Measurements from ENCODE around the gene AOX1. TPM values are rescaled to one million over a fixed set of nuclear protein-coding genes. Genes with fewer than 3 reads are reported as not detected.

AOX1 gene
- total and polyA plus RNA-seq, 10 of the 15 experiments (the other 5 are each of a cell fraction or from before 2014, with no cell fraction given) = 0.03 to 0.56 (median 0.19) TPM; not detected in 6

DNA sequence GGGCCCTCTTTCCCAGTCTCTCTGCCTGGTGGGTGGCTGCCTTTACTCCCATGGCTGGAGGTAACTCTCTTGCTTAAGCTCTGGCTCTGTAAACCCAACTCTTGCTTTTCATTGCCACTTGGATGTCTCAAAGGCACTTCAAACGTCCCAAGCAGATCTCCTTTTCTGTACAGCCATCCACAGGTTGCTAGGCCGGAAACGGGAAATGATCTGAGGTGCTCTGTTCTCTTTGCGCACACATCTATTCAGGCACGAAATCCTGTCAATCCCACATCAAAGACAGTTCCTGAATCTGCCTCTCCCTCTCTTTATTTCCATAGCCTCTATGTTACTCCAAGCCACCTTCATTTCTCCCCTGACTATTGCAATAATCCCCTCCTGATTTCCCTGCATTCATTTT is 87.4 kb downstream of the AOX1 start:
- CTCF ChIA-PET = no interaction called here

More for the DNA sequence above, 87.4 kb downstream of the AOX1 start:
- intact Hi-C loops (cut with micrococcal nuclease; ENCODE audit: unreplicated experiment) = no loop called here
- TF ChIP-seq HCFC1 (IDR thresholded peaks at IDR 0.05; ENCODE audit: low read length) (no peak), WRNIP1 (IDR thresholded peaks at IDR 0.05; ENCODE audit: borderline replicate concordance, low read depth, low read length) (no peak), SIN3A (IDR thresholded peaks at IDR 0.05; ENCODE audit: low read depth, low read length) (no peak), DPF2 (IDR thresholded peaks at IDR 0.05) (no peak), SUPT20H (IDR thresholded peaks at IDR 0.05; ENCODE audit: borderline replicate concordance, control insufficient read depth, low read depth, low read length) (no peak), TCF3 (IDR thresholded peaks at IDR 0.05; ENCODE audit: borderline replicate concordance, insufficient read depth, low read depth, low read length) (no peak), RELB (IDR thresholded peaks at IDR 0.05; ENCODE audit: low read depth) (no peak), CHD2 (IDR thresholded peaks at IDR 0.05; ENCODE audit: borderline replicate concordance, low read depth, low read length) (no peak), CHD4 (IDR thresholded peaks at IDR 0.05) (no peak), EED (IDR thresholded peaks at IDR 0.05; ENCODE audit: low read depth) (no peak), EZH2 (IDR thresholded peaks at IDR 0.05; ENCODE audit: borderline replicate concordance, control insufficient read depth, low read depth, low read length) (no peak), CBFB (IDR thresholded peaks at IDR 0.05; ENCODE audit: low read depth) (no peak), JUNB (IDR thresholded peaks at IDR 0.05) (no peak), ZNF207 (IDR thresholded peaks at IDR 0.05; ENCODE audit: borderline replicate concordance) (no peak), GATAD2B (conservative IDR thresholded peaks at IDR 0.05; ENCODE audit: low read depth) (no peak), ESRRA (IDR thresholded peaks at IDR 0.05; ENCODE audit: low read length) (no peak), ZNF622 (IDR thresholded peaks at IDR 0.05) (no peak)
- TF ChIP-seq, protein P1, sequence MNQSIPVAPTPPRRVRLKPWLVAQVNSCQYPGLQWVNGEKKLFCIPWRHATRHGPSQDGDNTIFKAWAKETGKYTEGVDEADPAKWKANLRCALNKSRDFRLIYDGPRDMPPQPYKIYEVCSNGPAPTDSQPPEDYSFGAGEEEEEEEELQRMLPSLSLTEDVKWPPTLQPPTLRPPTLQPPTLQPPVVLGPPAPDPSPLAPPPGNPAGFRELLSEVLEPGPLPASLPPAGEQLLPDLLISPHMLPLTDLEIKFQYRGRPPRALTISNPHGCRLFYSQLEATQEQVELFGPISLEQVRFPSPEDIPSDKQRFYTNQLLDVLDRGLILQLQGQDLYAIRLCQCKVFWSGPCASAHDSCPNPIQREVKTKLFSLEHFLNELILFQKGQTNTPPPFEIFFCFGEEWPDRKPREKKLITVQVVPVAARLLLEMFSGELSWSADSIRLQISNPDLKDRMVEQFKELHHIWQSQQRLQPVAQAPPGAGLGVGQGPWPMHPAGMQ (IDR thresholded peaks at IDR 0.05; ENCODE audit: borderline replicate concordance) = no peak
- TF ChIP-seq, protein P2, sequence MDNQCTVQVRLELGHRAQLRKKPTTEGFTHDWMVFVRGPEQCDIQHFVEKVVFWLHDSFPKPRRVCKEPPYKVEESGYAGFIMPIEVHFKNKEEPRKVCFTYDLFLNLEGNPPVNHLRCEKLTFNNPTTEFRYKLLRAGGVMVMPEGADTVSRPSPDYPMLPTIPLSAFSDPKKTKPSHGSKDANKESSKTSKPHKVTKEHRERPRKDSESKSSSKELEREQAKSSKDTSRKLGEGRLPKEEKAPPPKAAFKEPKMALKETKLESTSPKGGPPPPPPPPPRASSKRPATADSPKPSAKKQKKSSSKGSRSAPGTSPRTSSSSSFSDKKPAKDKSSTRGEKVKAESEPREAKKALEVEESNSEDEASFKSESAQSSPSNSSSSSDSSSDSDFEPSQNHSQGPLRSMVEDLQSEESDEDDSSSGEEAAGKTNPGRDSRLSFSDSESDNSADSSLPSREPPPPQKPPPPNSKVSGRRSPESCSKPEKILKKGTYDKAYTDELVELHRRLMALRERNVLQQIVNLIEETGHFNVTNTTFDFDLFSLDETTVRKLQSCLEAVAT (IDR thresholded peaks at IDR 0.05) = no peak
- TF ChIP-seq, protein P3, sequence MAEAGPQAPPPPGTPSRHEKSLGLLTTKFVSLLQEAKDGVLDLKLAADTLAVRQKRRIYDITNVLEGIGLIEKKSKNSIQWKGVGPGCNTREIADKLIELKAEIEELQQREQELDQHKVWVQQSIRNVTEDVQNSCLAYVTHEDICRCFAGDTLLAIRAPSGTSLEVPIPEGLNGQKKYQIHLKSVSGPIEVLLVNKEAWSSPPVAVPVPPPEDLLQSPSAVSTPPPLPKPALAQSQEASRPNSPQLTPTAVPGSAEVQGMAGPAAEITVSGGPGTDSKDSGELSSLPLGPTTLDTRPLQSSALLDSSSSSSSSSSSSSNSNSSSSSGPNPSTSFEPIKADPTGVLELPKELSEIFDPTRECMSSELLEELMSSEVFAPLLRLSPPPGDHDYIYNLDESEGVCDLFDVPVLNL (IDR thresholded peaks at IDR 0.05; ENCODE audit: low read depth, low read length) = no peak
- in situ Hi-C loops (cut with MboI) = no loop called here
- ChIA-PET POLR2A (no interaction called here), SMC1A (ENCODE audit: uncharacterized antibody, unreplicated experiment) (no interaction called here), RAD21 (ENCODE audit: unreplicated experiment) (no interaction called here)
- whole genome bisulfite sequencing (ENCODE audit: insufficient coverage, insufficient replicate concordance, low lambda C conversion rate, missing lambda C conversion rate) = 28% methylated on average over 5 of the region's 5 CpGs
- H3K79me2 ChIP-seq (ENCODE audit: control insufficient read depth, insufficient read depth, low read length) = no peaks in the 10 kb centered on the region
- H2AFZ ChIP-seq (ENCODE audit: control insufficient read depth, low read depth, low read length) = no peak overlapping the region
- H3K4me2 ChIP-seq (ENCODE audit: control insufficient read depth, insufficient read depth) = no peak overlapping the region
- no peaks in the 10 kb centered on the region for H3K36me3 ChIP-seq (ENCODE audit: control insufficient read depth in 2 of 2, insufficient read depth in 2 of 2, low read length in 1 of 2)
- no peaks in the 10 kb centered on the region for H3K9me3 ChIP-seq (replicated peaks; ENCODE audit: control insufficient read depth, insufficient read depth, low read length)
- DNase-seq (ENCODE audit: low read depth, low spot score) = no peak
- H3K27me3 ChIP-seq (replicated peaks in 1 of 2; ENCODE audit: control insufficient read depth in 2 of 2, insufficient read depth in 2 of 2, low read length in 1 of 2) = peaks cover 0 to 5% of the 10 kb centered on the region in 2 experiments; a peak in 2 of 4 replicates
- no peak for FAIRE-seq
- no peak overlapping the region for H3K9ac ChIP-seq (ENCODE audit: control insufficient read depth, insufficient read depth, low read length)
- no peak overlapping the region for H3K27ac ChIP-seq (ENCODE audit: control insufficient read depth, insufficient read depth)
- H3K4me1 ChIP-seq (ENCODE audit: control insufficient read depth, insufficient read depth, low read length) = no peaks in the 10 kb centered on the region
- no peak for ATAC-seq
- BruUV-seq (replicated peaks) = no TSS peak
- no peak overlapping the region for H3K4me3 ChIP-seq
- H4K20me1 ChIP-seq (ENCODE audit: control insufficient read depth, insufficient read depth) = no peaks in the 10 kb centered on the region; the same call in 1 of the 2 replicates

Measured in GM12878 (cell line).